Measurements from ENCODE around the gene ANTXR1.

GRCh38 chr2:69278366-69278765 is 265.4 kb downstream of the ANTXR1 start:
- TF ChIP-seq EZH2 (IDR thresholded peaks at IDR 0.05; ENCODE audit: low read length, missing control alignments) = no peak
- no peak for TF ChIP-seq CTCF (conservative IDR thresholded peaks at IDR 0.05 in 1 of 2, IDR thresholded peaks at IDR 0.05 in 1 of 2; ENCODE audit: low read depth in 1 of 2, low read length in 2 of 2)
